DOHH2 (cell line): Measurements from ENCODE around the gene GDNF.

Experiments used
- H3F3A ChIP-seq: fragments of 200-600 bp; sonication (generic), shearing (Covaris generic); 2 replicates; pipeline ENCODE4 v1.6.0; 2016; ENCODE audit warnings: antibody characterized with exemption, mild to moderate bottlenecking; ENCODE audit not compliant: control insufficient read depth, insufficient read depth
- H3K27ac ChIP-seq: fragments of 200-600 bp; sonication (generic); 2 replicates; pipeline ENCODE4 v1.5.1; 2014; ENCODE audit warnings: low read depth, mild to moderate bottlenecking, low read length, moderate library complexity
- H3K27me3 ChIP-seq: fragments of 200-600 bp; sonication (generic); 2 replicates; pipeline ENCODE4 v1.6.1; 2014; ENCODE audit warnings: mild to moderate bottlenecking, low read length, mixed read lengths; ENCODE audit not compliant: control insufficient read depth
- H3K36me3 ChIP-seq: fragments of 200-600 bp; sonication (generic); 2 replicates; pipeline ENCODE4 v1.6.1; 2014; ENCODE audit warnings: mild to moderate bottlenecking, low read length, moderate library complexity, mixed read lengths; ENCODE audit not compliant: control insufficient read depth
- H3K4me1 ChIP-seq: fragments of 200-600 bp; sonication (generic); 2 replicates; pipeline ENCODE4 v1.6.1; 2014; ENCODE audit warnings: mild to moderate bottlenecking, low read length, mixed read lengths; ENCODE audit not compliant: control insufficient read depth
- H3K4me2 ChIP-seq: fragments of 200-600 bp; sonication (generic); 2 replicates; pipeline ENCODE4 v1.6.0; 2014; ENCODE audit warnings: mild to moderate bottlenecking, low read length, moderate library complexity
- H3K4me3 ChIP-seq: fragments of 200-600 bp; sonication (generic); 2 replicates; pipeline ENCODE4 v1.5.1; 2014; ENCODE audit warnings: mild to moderate bottlenecking, low read length, mixed read lengths
- H3K79me2 ChIP-seq: fragments of 200-600 bp; sonication (generic); 2 replicates; pipeline ENCODE4 v1.6.1; 2014; ENCODE audit warnings: mild to moderate bottlenecking, low read length, mixed read lengths; ENCODE audit not compliant: control insufficient read depth
- H3K9me2 ChIP-seq: fragments of 200-600 bp; sonication (generic); replicated peaks from 2 replicates; pipeline ENCODE4 v1.6.1; 2014; ENCODE audit warnings: mild to moderate bottlenecking, low read length, mixed read lengths; ENCODE audit not compliant: control insufficient read depth
- H3K9me3 ChIP-seq: fragments of 200-600 bp; sonication (generic); 2 replicates; pipeline ENCODE4 v1.6.1; 2014; ENCODE audit warnings: antibody characterized with exemption, low read length, mixed read lengths; ENCODE audit not compliant: control insufficient read depth, insufficient read depth
- H4K20me1 ChIP-seq: fragments of 200-600 bp; sonication (generic); 2 replicates; pipeline ENCODE4 v1.6.0; 2014; ENCODE audit warnings: low read depth, mild to moderate bottlenecking, antibody characterized with exemption, low read length, moderate library complexity; ENCODE audit not compliant: control insufficient read depth, insufficient read depth
- EZH2phosphoT487 ChIP-seq: fragments of 200-600 bp; sonication (generic); IDR thresholded peaks from 2 replicates; pipeline ENCODE4 v1.6.1; 2017; ENCODE audit warnings: borderline replicate concordance, mild to moderate bottlenecking, antibody characterized with exemption, low read length, moderate library complexity, mixed read lengths
- TF ChIP-seq, protein P1 (sequence below): fragments of 200-600 bp; sonication (generic); IDR thresholded peaks from one replicate; pipeline ENCODE4 v1.5.1; 2014; ENCODE audit warnings: antibody characterized with exemption, mild to moderate bottlenecking, low read depth, low read length; ENCODE audit not compliant: poor library complexity, severe bottlenecking

GDNF gene

DNA sequence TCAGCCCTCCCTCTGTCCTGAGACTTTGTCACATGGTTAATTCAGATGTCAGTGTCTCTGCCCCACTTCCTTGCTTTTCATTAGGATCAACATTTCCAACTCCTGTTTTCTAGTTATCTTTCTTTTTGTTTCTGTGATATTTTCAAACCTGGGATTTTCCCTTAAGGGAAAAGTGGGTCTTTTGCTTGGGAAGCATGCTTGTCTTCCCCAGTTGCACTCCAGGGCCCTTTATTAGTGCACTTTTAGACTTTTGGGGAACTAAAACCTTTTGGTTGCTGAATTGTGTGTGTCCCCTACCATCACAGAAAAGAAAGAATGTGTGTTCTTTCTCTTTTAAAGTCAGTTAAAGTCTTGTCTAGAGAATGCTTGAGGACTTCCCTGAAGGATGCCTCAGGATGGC is 18.4 kb upstream of the GDNF start:
- 0 out of 2 replicates have a peak, but pooled peaks cover 3% of the 10 kb centered on the region for H3K4me1 ChIP-seq
- TF ChIP-seq, protein P1, sequence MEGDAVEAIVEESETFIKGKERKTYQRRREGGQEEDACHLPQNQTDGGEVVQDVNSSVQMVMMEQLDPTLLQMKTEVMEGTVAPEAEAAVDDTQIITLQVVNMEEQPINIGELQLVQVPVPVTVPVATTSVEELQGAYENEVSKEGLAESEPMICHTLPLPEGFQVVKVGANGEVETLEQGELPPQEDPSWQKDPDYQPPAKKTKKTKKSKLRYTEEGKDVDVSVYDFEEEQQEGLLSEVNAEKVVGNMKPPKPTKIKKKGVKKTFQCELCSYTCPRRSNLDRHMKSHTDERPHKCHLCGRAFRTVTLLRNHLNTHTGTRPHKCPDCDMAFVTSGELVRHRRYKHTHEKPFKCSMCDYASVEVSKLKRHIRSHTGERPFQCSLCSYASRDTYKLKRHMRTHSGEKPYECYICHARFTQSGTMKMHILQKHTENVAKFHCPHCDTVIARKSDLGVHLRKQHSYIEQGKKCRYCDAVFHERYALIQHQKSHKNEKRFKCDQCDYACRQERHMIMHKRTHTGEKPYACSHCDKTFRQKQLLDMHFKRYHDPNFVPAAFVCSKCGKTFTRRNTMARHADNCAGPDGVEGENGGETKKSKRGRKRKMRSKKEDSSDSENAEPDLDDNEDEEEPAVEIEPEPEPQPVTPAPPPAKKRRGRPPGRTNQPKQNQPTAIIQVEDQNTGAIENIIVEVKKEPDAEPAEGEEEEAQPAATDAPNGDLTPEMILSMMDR = no peak

DNA sequence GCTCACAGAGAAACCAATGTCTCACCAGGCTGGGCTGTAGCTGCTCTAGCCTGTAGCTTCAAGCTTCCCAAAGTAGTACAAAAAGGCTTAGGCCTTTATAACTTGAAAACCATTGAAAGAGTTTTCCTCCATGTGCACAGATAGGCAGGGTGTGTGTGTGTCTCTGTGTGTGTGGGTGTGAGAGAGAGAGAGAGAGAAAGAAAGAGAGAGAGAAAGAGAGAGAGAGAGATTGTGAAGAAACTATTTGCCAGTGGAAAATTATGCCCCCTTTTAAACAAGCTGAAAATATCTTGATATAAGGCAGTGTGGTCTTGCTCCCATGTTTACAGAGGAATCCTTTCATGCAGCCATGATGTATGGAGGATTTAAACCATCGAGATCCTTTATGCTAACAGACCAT is 17.9 kb upstream of the GDNF start:
- H3K36me3 ChIP-seq = no peaks in the 10 kb centered on the region
- H3K79me2 ChIP-seq = no peaks in the 10 kb centered on the region
- H3K9me2 ChIP-seq = no peaks in the 10 kb centered on the region
- 0 out of 2 replicates have a peak, but pooled peaks cover 3% of the 10 kb centered on the region for H3K4me1 ChIP-seq
- TF ChIP-seq, protein P1 = no peak
- no peak for TF ChIP-seq EZH2phosphoT487
- H3K9me3 ChIP-seq = no peaks in the 10 kb centered on the region
- H3K27ac ChIP-seq = no peak overlapping the region
- H4K20me1 ChIP-seq = no peaks in the 10 kb centered on the region
- no peaks in the 10 kb centered on the region for H3K27me3 ChIP-seq
- H3K4me3 ChIP-seq = no peak overlapping the region
- no peaks in the 10 kb centered on the region for H3F3A ChIP-seq
- H3K4me2 ChIP-seq = no peak overlapping the region

More for the DNA sequence above, 18.4 kb upstream of the GDNF start:
- H3K27me3 ChIP-seq = no peaks in the 10 kb centered on the region
- no peaks in the 10 kb centered on the region for H3K36me3 ChIP-seq
- H3K27ac ChIP-seq = no peak overlapping the region
- H4K20me1 ChIP-seq = no peaks in the 10 kb centered on the region
- no peaks in the 10 kb centered on the region for H3K9me2 ChIP-seq
- no peak overlapping the region for H3K4me2 ChIP-seq
- no peaks in the 10 kb centered on the region for H3F3A ChIP-seq
- H3K9me3 ChIP-seq = no peaks in the 10 kb centered on the region
- H3K4me3 ChIP-seq = no peak overlapping the region
- H3K79me2 ChIP-seq = no peaks in the 10 kb centered on the region

DNA sequence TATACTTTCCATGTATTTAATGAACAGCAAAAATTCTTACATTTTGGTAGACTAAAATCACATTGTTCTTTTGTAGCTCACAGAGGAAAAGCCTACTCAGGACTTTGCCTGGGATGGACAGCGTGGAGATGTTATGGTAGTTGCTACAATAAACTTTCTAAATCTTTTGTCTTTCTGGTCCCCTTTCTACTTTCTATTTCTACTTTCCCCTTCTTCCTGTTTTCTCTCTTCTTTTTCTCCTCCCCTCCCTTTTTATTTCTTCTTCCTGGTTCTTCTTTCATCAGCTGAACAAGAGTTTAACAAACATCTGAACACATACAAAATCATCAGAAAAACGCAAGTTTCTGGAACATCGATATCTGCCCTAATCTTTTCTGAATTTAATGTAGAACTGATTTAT is 15.6 kb upstream of the GDNF start:
- Histone ChIP-seq H3K4me2 (no peak overlapping the region), H4K20me1 (no peaks in the 10 kb centered on the region), H3K27ac (no peak overlapping the region), H3K4me3 (no peak overlapping the region), H3K9me3 (no peaks in the 10 kb centered on the region), H3K79me2 (no peaks in the 10 kb centered on the region), H3K9me2 (no peaks in the 10 kb centered on the region), H3F3A (no peaks in the 10 kb centered on the region), H3K27me3 (no peaks in the 10 kb centered on the region), H3K4me1 (0 out of 2 replicates have a peak, but pooled peaks cover 3% of the 10 kb centered on the region), H3K36me3 (no peaks in the 10 kb centered on the region)
- TF ChIP-seq, protein P1 = no peak
- no peak for TF ChIP-seq EZH2phosphoT487

DNA sequence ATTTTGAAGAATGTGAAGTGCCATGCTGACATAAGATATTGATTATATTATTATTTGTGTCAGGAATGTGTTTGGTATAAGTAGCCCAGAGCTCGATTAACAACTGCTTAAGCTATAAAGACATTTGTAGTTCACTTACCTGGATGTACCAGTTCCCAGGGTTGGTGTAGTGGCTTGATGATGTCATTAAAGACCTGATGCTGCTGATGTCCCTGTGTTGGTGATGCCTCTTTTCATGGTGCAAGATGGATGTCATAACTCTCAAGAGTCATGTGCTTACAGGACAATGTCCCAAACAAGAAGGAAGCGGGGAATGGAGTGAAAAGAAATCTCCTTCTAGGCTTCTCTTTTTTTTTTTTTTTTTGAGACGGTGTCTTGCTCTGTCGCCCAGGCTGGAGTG is 11.5 kb upstream of the GDNF start:
- no peak overlapping the region for H3K4me2 ChIP-seq

More for the DNA sequence above, 11.5 kb upstream of the GDNF start:
- H3K27me3 ChIP-seq = peaks cover 3% of the 10 kb centered on the region; the same call in 1 of the 2 replicates
- no peaks in the 10 kb centered on the region for H4K20me1 ChIP-seq
- H3K4me3 ChIP-seq = no peak overlapping the region
- no peaks in the 10 kb centered on the region for H3F3A ChIP-seq
- no peak overlapping the region for H3K27ac ChIP-seq
- H3K9me2 ChIP-seq = no peaks in the 10 kb centered on the region
- H3K36me3 ChIP-seq = no peaks in the 10 kb centered on the region
- no peaks in the 10 kb centered on the region for H3K9me3 ChIP-seq
- no peak for TF ChIP-seq EZH2phosphoT487
- TF ChIP-seq, protein P1 = no peak
- no peaks in the 10 kb centered on the region for H3K4me1 ChIP-seq
- no peaks in the 10 kb centered on the region for H3K79me2 ChIP-seq
